ENCODE data around the gene LRIG2. TPM values are rescaled to one million over a fixed set of nuclear protein-coding genes. Genes with fewer than 3 reads are reported as not detected.

The LRIG2 gene
- total and polyA plus RNA-seq, 9 of the 15 experiments (the other 6 are each of a cell fraction or from before 2014, with no cell fraction given), result 1.8 to 28.1 (median 11.5) TPM

DNA sequence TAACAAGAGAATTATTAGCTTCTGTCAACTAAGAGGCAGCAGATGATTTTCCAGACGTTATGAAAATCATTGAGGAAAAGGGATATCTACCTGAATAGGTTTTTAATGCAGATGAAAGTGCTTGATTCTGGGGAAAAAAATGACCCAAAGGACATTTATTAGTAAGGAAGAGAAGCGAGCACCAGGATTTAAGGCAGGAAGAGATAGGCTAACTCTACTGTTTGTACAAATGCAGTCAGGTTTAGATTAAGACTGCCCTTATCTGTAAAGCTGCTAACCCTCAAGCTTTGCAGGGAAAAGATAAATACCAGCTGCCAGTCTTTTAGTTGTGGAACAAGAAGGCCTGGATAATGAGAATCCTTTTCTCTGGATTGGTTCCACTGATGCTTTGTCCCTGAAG is 33.0 kb upstream of the LRIG2 start (continued):
- TF ChIP-seq, protein P1, sequence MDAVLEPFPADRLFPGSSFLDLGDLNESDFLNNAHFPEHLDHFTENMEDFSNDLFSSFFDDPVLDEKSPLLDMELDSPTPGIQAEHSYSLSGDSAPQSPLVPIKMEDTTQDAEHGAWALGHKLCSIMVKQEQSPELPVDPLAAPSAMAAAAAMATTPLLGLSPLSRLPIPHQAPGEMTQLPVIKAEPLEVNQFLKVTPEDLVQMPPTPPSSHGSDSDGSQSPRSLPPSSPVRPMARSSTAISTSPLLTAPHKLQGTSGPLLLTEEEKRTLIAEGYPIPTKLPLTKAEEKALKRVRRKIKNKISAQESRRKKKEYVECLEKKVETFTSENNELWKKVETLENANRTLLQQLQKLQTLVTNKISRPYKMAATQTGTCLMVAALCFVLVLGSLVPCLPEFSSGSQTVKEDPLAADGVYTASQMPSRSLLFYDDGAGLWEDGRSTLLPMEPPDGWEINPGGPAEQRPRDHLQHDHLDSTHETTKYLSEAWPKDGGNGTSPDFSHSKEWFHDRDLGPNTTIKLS (IDR thresholded peaks at IDR 0.05; ENCODE audit: borderline replicate concordance, low read depth), result no peak
- TF ChIP-seq RBFOX2 (IDR thresholded peaks at IDR 0.05; ENCODE audit: low read depth, low read length) (no peak), NEUROD1 (IDR thresholded peaks at IDR 0.05; ENCODE audit: borderline replicate concordance, low read depth, low read length, partially characterized antibody) (peak; percentile 71), SP2 (IDR thresholded peaks at IDR 0.05; ENCODE audit: extremely low read depth, low read depth, low read length, poor library complexity, severe bottlenecking) (no peak), CEBPG (CRISPR knock-in tag; IDR thresholded peaks at IDR 0.05) (no peak), CEBPG (tag; conservative IDR thresholded peaks at IDR 0.05 in 1 of 2, IDR thresholded peaks at IDR 0.05 in 1 of 2) (no peak), NCOA4 (IDR thresholded peaks at IDR 0.05; ENCODE audit: partially characterized antibody) (peak; percentile 77), GATA2 (CRISPR knock-in tag; IDR thresholded peaks at IDR 0.05) (peak; percentile 92), TEAD4 (IDR thresholded peaks at IDR 0.05; ENCODE audit: low read length) (peak; percentile 98), TEAD4 (CRISPR knock-in tag; IDR thresholded peaks at IDR 0.05; ENCODE audit: borderline replicate concordance) (no peak), ZNF23 (CRISPR knock-in tag; IDR thresholded peaks at IDR 0.05) (no peak), LCOR (CRISPR knock-in tag; IDR thresholded peaks at IDR 0.05) (0 out of 2 replicates have a peak, but pooled peaks have one; percentile 34), ASH1L (IDR thresholded peaks at IDR 0.05; ENCODE audit: borderline replicate concordance, low read depth, partially characterized antibody) (no peak), MTA3 (IDR thresholded peaks at IDR 0.05; ENCODE audit: borderline replicate concordance) (peak; percentile 62; the same call in 1 of the 2 replicates), NCOA6 (IDR thresholded peaks at IDR 0.05) (no peak), SREBF1 (IDR thresholded peaks at IDR 0.05; ENCODE audit: borderline replicate concordance, low read depth, low read length) (no peak), BRD4 (IDR thresholded peaks at IDR 0.05) (no peak), ZKSCAN8 (CRISPR knock-in tag; IDR thresholded peaks at IDR 0.05) (peak; percentile 58; the same call in 1 of the 2 replicates), SAFB (IDR thresholded peaks at IDR 0.05; ENCODE audit: borderline replicate concordance, low read depth, low read length) (no peak)
- TF ChIP-seq, protein P2, sequence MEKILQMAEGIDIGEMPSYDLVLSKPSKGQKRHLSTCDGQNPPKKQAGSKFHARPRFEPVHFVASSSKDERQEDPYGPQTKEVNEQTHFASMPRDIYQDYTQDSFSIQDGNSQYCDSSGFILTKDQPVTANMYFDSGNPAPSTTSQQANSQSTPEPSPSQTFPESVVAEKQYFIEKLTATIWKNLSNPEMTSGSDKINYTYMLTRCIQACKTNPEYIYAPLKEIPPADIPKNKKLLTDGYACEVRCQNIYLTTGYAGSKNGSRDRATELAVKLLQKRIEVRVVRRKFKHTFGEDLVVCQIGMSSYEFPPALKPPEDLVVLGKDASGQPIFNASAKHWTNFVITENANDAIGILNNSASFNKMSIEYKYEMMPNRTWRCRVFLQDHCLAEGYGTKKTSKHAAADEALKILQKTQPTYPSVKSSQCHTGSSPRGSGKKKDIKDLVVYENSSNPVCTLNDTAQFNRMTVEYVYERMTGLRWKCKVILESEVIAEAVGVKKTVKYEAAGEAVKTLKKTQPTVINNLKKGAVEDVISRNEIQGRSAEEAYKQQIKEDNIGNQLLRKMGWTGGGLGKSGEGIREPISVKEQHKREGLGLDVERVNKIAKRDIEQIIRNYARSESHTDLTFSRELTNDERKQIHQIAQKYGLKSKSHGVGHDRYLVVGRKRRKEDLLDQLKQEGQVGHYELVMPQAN (IDR thresholded peaks at IDR 0.05; ENCODE audit: borderline replicate concordance), result no peak
- TF ChIP-seq, protein P3, sequence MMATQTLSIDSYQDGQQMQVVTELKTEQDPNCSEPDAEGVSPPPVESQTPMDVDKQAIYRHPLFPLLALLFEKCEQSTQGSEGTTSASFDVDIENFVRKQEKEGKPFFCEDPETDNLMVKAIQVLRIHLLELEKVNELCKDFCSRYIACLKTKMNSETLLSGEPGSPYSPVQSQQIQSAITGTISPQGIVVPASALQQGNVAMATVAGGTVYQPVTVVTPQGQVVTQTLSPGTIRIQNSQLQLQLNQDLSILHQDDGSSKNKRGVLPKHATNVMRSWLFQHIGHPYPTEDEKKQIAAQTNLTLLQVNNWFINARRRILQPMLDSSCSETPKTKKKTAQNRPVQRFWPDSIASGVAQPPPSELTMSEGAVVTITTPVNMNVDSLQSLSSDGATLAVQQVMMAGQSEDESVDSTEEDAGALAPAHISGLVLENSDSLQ (IDR thresholded peaks at IDR 0.05), result peak; percentile 88
- TF ChIP-seq, protein P4, sequence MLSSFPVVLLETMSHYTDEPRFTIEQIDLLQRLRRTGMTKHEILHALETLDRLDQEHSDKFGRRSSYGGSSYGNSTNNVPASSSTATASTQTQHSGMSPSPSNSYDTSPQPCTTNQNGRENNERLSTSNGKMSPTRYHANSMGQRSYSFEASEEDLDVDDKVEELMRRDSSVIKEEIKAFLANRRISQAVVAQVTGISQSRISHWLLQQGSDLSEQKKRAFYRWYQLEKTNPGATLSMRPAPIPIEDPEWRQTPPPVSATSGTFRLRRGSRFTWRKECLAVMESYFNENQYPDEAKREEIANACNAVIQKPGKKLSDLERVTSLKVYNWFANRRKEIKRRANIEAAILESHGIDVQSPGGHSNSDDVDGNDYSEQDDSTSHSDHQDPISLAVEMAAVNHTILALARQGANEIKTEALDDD (IDR thresholded peaks at IDR 0.05), result peak; percentile 93
- TF ChIP-seq, protein P5, sequence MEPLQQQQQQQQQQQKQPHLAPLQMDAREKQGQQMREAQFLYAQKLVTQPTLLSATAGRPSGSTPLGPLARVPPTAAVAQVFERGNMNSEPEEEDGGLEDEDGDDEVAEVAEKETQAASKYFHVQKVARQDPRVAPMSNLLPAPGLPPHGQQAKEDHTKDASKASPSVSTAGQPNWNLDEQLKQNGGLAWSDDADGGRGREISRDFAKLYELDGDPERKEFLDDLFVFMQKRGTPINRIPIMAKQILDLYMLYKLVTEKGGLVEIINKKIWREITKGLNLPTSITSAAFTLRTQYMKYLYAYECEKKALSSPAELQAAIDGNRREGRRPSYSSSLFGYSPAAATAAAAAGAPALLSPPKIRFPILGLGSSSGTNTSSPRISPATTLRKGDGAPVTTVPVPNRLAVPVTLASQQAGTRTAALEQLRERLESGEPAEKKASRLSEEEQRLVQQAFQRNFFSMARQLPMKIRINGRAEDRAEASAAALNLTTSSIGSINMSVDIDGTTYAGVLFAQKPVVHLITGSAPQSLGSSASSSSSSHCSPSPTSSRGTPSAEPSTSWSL (CRISPR knock-in tag; IDR thresholded peaks at IDR 0.05; ENCODE audit: borderline replicate concordance), result no peak
